ENCODE results near the gene TMTC1.

The TMTC1 gene

DNA sequence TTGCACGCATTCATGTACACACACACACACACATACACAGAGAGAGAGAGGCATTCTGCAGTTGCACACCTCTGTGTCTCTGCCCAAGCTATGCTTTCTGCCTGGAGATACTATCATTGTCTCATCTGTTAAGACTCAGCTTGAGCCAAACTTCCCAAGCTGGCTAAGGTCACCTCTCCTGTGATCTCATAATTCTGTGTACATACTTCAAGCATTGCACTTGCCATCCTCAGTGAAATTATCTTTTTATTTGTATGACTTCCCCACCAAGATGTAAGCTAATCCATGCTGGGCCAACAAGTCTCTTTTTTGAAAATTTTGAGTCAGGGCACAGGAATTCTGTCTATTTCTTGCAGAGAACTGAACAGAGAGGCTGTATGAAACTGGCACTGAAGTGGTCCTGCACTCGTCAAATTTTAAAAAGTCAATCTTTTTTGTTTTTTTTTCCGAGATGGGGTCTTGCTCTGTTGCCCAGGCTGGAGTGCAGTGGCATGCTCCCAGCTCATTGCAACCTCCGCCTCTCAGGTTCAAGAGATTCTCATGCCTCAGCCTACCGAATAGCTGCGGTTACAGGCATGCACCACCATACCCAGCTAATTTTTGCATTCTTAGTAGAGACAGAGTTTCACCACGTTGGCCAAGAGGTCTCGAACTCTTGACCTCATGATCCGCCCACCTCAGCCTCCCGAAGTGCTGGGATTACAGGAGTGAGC lies 44.3 kb downstream of the TMTC1 start:
- DNase-seq (ENCODE audit: low read depth), result no peak

- DNase-seq (ENCODE audit: low read depth), result no peak
Observed at GRCh38 chr12:29738365-29738764, 45.4 kb downstream of the TMTC1 start.

DNA sequence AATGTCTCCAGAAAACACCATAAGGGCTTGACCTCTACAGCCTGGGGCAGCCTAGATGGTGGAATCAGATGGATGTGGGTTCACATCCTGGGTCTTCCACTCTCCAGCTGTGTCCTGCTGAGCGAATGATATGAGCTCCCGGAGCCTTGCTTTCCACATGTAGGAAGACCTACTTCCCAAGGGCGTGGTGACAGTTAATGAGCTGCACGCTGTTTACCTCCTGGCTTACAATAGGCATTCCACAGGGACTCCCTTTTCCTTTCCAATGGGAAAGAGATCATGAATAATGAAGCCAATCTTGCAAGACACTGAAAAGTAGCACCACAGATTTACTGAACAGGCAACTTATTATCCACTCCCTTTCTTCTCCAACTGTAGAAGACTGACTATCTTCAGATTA lies 46.1 kb downstream of the TMTC1 start:
- DNase-seq (ENCODE audit: low read depth), result no peak

DNA sequence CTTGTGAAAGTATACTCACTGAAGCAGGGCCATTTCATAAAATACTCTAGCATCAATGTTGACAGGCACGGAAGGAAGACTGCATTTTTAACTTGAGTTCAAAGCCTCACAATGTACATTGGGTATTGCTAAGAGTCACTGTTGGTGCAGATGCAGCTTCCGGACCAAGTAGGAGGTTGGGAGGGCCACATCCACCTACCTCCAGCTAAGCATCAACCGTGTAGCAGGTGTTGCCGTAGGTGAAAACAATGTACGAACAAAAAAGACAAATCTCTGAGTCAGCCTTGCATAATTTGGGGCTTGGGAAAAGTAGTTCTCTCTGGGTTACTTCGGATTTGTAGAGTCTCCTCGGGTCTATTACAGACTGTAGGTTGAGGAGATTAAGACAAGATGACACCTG lies 48.1 kb downstream of the TMTC1 start:
- no peak for DNase-seq (ENCODE audit: low read depth)

DNA sequence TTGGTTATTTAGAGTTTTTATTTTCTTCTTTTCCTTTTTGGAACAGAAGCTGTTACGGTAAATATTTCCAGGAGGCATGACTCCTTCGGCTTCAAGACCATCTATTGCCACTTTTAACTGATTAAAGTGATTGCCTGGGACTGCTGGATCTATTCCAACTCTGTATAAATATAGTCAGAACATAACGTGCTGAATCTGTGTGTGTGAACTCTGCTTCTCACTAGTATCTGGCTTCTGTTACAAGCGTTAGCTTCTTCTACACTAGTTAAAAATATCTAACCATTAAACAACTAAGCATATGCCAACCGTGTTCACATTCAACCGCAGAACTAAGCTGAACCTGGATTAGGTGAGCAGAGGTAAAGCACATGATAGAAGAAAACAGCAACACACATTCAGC lies 49.0 kb downstream of the TMTC1 start:
- DNase-seq (ENCODE audit: low read depth), result no peak

- no peak for DNase-seq (ENCODE audit: low read depth)
Observed at GRCh38 chr12:29734305-29734704, 49.4 kb downstream of the TMTC1 start.

GRCh38 chr12:29733501-29733900 lies 50.2 kb downstream of the TMTC1 start:
- DNase-seq (ENCODE audit: low read depth), result no peak

- no peak for DNase-seq (ENCODE audit: low read depth)
Observed at GRCh38 chr12:29733060-29733459, 50.7 kb downstream of the TMTC1 start.

DNA sequence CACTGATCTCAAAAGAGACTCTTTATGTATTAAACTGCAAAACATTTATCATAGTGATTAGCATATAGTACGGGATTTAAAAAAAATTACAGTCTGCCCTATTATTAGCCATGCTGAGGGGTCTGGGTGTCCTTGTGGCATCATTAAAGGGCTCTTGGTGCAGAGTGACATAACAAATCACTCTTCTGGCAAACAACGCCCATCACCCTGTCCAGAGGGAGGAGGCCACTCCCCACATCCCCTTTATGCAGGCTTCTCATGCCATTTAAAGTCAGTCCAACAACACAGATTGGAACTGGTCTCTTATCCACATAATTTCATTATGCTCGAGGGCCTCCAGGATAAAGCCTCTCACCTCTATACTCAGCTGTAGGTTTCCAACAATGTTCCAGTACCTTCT lies 51.1 kb downstream of the TMTC1 start:
- DNase-seq (ENCODE audit: low read depth), result no peak

- DNase-seq (ENCODE audit: low read depth), result no peak
Observed at GRCh38 chr12:29732191-29732590, 51.6 kb downstream of the TMTC1 start.

- no peak for DNase-seq (ENCODE audit: low read depth)
Observed at GRCh38 chr12:29731591-29731990, 52.2 kb downstream of the TMTC1 start.

DNA sequence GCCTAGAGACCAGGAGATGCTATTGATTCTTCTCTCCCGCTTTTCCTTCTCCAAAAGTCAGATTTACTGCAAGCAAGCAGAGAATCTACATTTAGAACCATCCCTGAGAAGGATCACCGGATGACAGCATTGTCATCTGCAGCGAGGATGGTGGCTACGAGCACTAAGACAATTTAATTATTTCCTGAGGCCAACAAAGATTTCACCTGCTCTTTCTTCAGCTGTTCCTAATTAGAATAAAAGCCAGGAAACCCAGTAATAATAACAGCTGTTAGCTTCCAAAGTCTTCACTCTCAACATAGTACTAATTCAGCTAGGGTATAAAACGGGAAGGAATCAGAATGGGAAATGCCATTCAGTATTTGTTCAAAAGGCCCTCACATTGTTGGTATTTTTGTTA lies 53.3 kb downstream of the TMTC1 start:
- no peak for DNase-seq (ENCODE audit: low read depth)

GRCh38 chr12:29728030-29728429 lies 55.7 kb downstream of the TMTC1 start:
- DNase-seq (ENCODE audit: low read depth), result no peak

DNA sequence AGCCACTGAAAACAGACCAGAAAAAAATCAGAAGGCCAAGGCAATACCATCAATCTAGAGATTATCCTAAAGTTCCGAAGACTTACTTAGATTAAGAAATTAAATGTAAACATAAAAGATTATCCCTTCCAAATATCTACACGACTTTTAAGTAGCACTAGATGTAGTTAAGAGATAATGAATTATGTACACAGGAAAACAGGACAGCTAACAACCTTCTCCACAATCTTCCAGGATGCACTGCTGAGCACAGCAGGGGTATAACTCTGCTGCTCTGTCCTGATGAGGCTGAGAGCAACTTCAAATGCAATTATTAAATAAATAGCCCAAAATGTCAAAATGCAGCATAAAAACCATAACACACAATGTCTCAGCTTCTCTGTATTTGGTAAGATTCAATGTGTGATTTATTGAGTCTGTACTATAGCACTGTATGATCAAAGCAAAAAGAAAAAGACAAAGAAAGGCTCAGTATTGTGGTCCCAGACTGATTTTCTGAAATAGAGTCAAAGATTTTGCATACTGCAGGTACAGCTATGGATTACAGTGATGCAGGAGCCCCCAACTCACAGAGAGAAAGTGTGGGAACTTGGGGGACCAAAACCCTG lies 56.9 kb downstream of the TMTC1 start:
- no peak for DNase-seq (ENCODE audit: low read depth)

GRCh38 chr12:29726321-29726692 lies 57.4 kb downstream of the TMTC1 start:
- DNase-seq (ENCODE audit: low read depth), result no peak

- DNase-seq (ENCODE audit: low read depth), result no peak
Observed at GRCh38 chr12:29725587-29726320, 58.0 kb downstream of the TMTC1 start.

DNA sequence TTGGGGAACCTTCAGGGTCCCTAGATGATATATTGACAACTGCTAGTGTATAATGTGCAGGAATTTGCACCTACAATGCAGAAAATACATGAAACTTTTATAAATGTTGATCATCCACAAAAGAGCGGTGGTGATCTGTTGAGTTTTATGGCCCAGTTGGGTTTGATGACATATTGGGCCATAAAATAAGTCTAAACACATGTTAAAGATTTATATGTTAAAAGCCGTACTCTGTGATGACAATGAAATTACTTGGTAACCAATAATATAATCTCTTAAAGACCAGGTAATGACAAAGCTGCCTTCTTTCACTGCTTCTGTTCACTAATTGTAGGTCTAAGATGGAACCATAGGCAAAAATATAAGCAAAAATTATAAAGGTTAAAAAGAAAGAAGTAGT lies 61.6 kb downstream of the TMTC1 start:
- no peak for DNase-seq (ENCODE audit: low read depth)

DNA sequence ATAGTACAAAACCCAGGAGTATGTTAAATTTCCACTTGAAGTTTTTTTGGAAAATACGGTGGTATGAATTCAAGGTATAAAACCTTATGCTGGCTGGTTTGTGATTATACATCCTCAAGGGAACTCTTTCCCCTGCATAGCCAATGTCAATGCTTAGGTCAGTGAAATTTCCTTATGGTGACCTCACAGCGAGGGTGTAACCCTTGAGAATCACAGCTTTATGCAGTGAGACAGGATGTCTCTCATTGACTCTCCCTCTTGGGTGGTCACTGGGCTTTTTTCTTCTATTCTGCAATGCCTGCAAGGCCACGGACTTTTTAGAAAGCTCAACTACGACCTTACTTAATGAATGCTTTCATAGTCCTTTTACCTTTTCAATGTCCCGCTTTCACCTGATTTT lies 64.4 kb downstream of the TMTC1 start:
- DNase-seq (ENCODE audit: low read depth), result no peak

GRCh38 chr12:29717540-29718100 lies 66.1 kb downstream of the TMTC1 start:
- DNase-seq (ENCODE audit: low read depth), result no peak

DNA sequence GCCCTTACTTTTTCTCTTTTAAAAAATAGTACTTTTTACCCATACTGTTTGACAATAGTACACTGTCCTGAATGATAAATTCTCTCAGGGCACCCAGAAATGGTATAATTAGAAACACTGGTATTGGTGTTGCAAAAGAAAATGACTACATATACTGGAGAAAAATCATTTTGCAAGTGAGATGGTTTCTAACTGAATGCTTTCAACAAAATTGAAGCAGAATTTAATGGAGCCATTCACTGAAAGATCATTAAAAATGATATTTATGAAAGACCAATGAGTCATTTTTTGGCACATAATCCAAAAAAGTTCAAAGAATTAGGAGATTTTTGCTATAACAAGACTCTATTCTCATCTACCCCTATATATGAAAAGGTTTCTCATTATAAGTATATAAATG lies 68.8 kb downstream of the TMTC1 start:
- no peak for DNase-seq (ENCODE audit: low read depth)

- DNase-seq (ENCODE audit: low read depth), result no peak
Observed at GRCh38 chr12:29713729-29714128, 70.0 kb downstream of the TMTC1 start.

DNA sequence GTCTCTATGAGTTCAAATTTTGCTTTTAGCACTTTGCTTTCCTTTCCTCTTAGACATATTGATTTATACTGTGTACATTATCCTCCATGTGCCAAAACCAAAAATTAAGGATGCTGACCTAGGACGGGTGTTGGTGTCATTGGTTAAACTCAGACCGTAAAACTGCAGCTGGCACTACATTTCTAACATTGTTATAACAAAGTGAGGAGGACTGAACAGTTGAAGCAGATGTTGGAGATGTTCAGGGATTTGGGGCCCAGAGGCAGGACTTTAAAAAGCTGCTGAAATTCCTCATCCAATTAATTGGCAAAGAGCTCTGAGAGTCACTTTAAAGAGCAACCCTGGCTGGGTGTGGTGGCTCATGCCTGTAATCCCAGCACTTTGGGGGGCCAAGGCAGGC lies 72.4 kb downstream of the TMTC1 start:
- DNase-seq (ENCODE audit: low read depth), result no peak

GRCh38 chr12:29710104-29710503 lies 73.6 kb downstream of the TMTC1 start:
- DNase-seq (ENCODE audit: low read depth), result no peak
